ENCODE data around the gene ZRANB3. TPM values are rescaled to one million over a fixed set of nuclear protein-coding genes. Genes with fewer than 3 reads are reported as not detected.
A peak's percentile ranks its signal among the peaks of the same experiment; 100 is the strongest.

The ZRANB3 gene
- total RNA-seq, 2 experiments from 2014 or later, result 11.8 to 12.7 TPM

DNA sequence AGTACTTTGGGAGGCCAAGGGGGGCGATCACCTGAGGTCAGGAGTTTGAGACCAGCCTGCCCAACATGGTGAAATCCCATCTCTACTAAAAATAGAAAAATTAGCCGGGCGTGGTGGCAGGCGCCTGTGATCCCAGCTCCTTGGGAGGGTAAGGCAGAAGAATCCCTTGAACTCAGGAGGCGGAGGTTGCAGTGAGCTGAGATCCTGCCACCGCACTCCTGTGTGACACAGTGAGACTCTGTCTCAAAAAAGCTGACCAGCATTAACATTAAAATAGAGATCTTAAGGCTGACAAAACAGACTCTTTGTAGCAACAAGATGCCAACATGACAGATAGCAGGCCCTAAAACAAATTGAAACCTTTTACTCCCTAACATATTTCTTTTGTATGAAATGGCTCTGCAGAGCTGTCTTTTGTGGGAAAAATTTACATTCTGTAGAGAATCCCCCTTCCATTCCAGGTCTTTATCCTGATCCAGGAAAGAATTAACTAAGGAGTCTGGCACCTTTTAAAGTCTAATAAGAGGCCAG is 265.0 kb downstream of the ZRANB3 start:
- ChIA-PET CTCF (interaction anchor here (0.9 to 3.3 kb wide), 2 partner anchors 262 to 444 kb away, joined by 3 to 8 read pairs; no protein-coding TSS in a partner anchor), POLR2A (no interaction called here)
- no peak overlapping the region for H3K27ac Mint-ChIP-seq
- H3K4me1 Mint-ChIP-seq (ENCODE audit: low read depth), result no peaks in the 10 kb centered on the region
- no peak for DNase-seq
- H3K36me3 Mint-ChIP-seq (ENCODE audit: low read depth), result no peaks in the 10 kb centered on the region
- no peak for ATAC-seq
- H3K4me3 Mint-ChIP-seq, result no peak overlapping the region
- no peaks in the 10 kb centered on the region for H3K27me3 Mint-ChIP-seq (ENCODE audit: low read depth)
- no peaks in the 10 kb centered on the region for H3K9me3 Mint-ChIP-seq (ENCODE audit: insufficient read depth)

DNA sequence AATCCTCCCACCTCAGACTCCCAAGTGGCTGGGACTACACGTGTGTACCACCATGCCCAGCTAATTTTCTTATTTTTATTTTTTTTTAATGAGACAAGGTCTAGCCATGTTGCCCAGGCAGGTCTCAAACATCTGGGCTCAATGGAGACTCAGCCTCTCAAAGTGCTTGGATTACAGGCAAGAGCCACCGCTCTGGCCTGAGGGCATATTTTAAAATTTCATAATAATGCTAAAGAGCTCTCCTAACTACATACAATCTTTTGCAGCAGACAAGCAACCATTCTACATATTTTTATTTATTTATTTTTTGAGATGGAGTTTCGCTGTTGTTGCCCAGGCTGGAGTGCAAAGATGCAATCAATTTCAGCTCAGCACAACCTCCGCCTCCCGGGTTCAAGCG is 271.9 kb downstream of the ZRANB3 start:
- H3K4me3 Mint-ChIP-seq, result no peak overlapping the region
- no peak overlapping the region for H3K27ac Mint-ChIP-seq
- DNase-seq, result no peak
- ChIA-PET POLR2A (interaction anchor here (0.6 kb wide), 1 partner anchor 616 kb away, joined by 4 read pairs; no protein-coding TSS in a partner anchor), CTCF (interaction anchor here (1.3 to 1.5 kb wide), 2 partner anchors 253 to 255 kb away, joined by 4 to 6 read pairs; no protein-coding TSS in a partner anchor)
- H3K36me3 Mint-ChIP-seq (ENCODE audit: low read depth), result no peaks in the 10 kb centered on the region
- no peak for ATAC-seq
- no peaks in the 10 kb centered on the region for H3K4me1 Mint-ChIP-seq (ENCODE audit: low read depth)
- peaks cover 3% of the 10 kb centered on the region for H3K9me3 Mint-ChIP-seq (ENCODE audit: insufficient read depth)
- H3K27me3 Mint-ChIP-seq (ENCODE audit: low read depth), result no peaks in the 10 kb centered on the region

GRCh38 chr2:135258193-135258592 is 272.8 kb downstream of the ZRANB3 start:
- ATAC-seq (no peak), DNase-seq (no peak)
- Mint-ChIP-seq H3K4me3 (no peak overlapping the region), H3K27me3 (ENCODE audit: low read depth) (no peaks in the 10 kb centered on the region), H3K4me1 (ENCODE audit: low read depth) (no peaks in the 10 kb centered on the region), H3K27ac (no peak overlapping the region), H3K9me3 (ENCODE audit: insufficient read depth) (peaks cover 3% of the 10 kb centered on the region), H3K36me3 (ENCODE audit: low read depth) (no peaks in the 10 kb centered on the region)
- CTCF ChIA-PET, result interaction anchor here (0.6 to 1.5 kb wide), 4 partner anchors 252 to 697 kb away, joined by 3 to 6 read pairs (median 4); no protein-coding TSS in a partner anchor
- POLR2A ChIA-PET, result no interaction called here

DNA sequence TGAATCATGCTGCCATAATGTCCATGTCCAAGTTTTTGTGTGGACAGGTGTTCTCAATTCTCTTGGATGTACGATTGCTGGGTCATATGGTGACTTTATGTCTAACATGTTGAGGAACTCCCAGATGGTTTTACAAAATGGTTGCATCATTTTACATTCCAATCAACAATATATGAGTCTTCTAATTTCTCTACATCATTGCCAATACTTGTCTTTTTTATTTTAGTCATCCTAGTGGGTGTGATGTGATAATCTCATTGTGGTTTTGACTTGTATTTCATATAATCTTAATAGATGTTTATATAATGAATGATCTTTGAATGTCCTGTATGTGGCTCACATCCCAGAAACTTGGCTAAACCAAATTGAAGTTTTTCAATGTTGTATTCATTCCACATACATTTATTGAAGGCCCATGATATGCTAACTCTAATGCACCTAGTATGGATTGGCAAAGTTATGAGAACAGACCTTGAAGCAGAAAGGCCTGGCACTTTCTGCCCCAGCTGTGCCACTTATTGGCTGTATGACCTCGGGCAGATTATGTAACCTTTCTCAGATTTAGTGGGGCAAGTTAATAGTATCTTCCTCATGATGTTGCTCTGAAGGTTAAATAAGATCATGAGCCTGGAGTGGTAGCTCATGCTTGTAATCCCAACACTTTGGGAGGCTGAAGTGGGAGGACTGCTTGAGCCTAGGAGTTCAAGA is 273.5 kb downstream of the ZRANB3 start:
- Mint-ChIP-seq H3K27me3 (ENCODE audit: low read depth) (no peaks in the 10 kb centered on the region), H3K9me3 (ENCODE audit: insufficient read depth) (peaks cover 3% of the 10 kb centered on the region), H3K4me3 (no peak overlapping the region), H3K36me3 (ENCODE audit: low read depth) (no peaks in the 10 kb centered on the region), H3K27ac (no peak overlapping the region), H3K4me1 (ENCODE audit: low read depth) (no peaks in the 10 kb centered on the region)
- no peak for ATAC-seq
- no peak for DNase-seq
- CTCF ChIA-PET, result interaction anchor here (0.6 to 1.5 kb wide), 5 partner anchors 14 to 698 kb away, joined by 3 to 6 read pairs (median 3); no protein-coding TSS in a partner anchor
- POLR2A ChIA-PET, result no interaction called here

GRCh38 chr2:135256531-135257260 is 274.3 kb downstream of the ZRANB3 start:
- Mint-ChIP-seq H3K4me3 (no peak overlapping the region), H3K27me3 (ENCODE audit: low read depth) (no peaks in the 10 kb centered on the region), H3K36me3 (ENCODE audit: low read depth) (no peaks in the 10 kb centered on the region), H3K4me1 (ENCODE audit: low read depth) (no peaks in the 10 kb centered on the region), H3K27ac (no peak overlapping the region), H3K9me3 (ENCODE audit: insufficient read depth) (peaks cover 3% of the 10 kb centered on the region)
- ATAC-seq (no peak), DNase-seq (no peak)
- ChIA-PET POLR2A (no interaction called here), CTCF (no interaction called here)

- no peaks in the 10 kb centered on the region for H3K4me1 Mint-ChIP-seq (ENCODE audit: low read depth)
- H3K27ac Mint-ChIP-seq, result no peak overlapping the region
- no peak overlapping the region for H3K4me3 Mint-ChIP-seq
- ChIA-PET POLR2A (no interaction called here), CTCF (no interaction called here)
- peaks cover 10% of the 10 kb centered on the region for H3K36me3 Mint-ChIP-seq (ENCODE audit: low read depth)
- DNase-seq (no peak), ATAC-seq (no peak)
- H3K9me3 Mint-ChIP-seq (ENCODE audit: insufficient read depth), result peaks cover 3% of the 10 kb centered on the region
- H3K27me3 Mint-ChIP-seq (ENCODE audit: low read depth), result no peaks in the 10 kb centered on the region
These were observed 275.8 kb downstream of the ZRANB3 start for GRCh38 chr2:135255208-135255607.

DNA sequence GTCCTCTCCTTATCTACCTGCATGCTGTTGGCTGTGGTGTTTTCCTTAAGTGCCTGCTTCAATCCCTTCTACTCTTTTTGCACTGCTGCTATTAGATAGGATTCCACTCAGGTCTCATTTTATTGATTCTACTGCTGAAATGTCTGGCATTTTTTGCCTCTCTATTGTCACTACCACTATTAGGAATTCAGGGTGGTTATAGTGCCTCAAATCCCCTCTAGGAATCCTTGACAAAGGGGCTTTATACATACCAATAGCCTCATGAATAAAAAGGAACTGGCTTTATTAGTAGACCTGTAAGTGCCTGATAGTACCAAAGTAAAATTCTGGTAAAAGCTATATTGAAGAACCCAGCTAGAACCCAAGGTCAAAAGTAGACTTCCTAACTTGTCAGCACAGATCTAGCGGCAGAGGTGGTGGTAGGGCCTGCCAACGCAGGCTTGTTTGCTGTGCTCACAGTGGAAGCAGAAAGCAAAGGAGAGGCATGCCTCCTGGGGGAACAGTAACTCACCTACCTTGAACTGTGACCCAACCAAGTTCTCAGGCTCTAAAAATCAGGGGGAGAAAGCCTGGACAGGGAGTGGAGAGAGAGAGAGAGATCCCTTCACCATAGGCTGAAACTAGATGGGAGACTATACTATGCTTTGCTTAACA is 278.1 kb downstream of the ZRANB3 start:
- Mint-ChIP-seq H3K27ac (no peak overlapping the region), H3K4me3 (no peak overlapping the region), H3K9me3 (ENCODE audit: insufficient read depth) (peaks cover 14% of the 10 kb centered on the region), H3K27me3 (ENCODE audit: low read depth) (no peaks in the 10 kb centered on the region), H3K4me1 (ENCODE audit: low read depth) (no peaks in the 10 kb centered on the region), H3K36me3 (ENCODE audit: low read depth) (peaks cover 18% of the 10 kb centered on the region)
- CTCF ChIA-PET, result no interaction called here
- no peak for DNase-seq
- no peak for ATAC-seq
- POLR2A ChIA-PET, result no interaction called here

DNA sequence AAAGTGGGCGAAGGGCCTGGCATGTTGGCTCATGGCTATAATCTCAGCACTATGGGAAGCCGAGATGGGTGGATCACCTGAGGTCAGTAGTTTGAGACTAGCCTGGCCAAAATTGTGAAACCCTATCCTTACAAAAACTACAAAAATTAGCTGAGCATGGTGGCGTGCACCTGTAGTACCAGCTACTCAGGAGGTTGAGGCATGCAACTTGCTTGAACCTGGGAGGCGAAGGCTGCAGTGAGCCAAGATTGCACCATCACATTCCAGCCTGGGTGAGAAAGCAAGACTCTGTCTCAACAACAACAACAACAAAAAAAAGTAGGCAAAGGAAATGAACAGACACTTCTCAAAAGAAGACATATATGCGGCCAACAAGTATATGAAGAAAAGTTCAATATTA is 282.4 kb downstream of the ZRANB3 start:
- ATAC-seq, result no peak
- POLR2A ChIA-PET, result no interaction called here
- H3K9me3 Mint-ChIP-seq (ENCODE audit: insufficient read depth), result peaks cover 11% of the 10 kb centered on the region

DNA sequence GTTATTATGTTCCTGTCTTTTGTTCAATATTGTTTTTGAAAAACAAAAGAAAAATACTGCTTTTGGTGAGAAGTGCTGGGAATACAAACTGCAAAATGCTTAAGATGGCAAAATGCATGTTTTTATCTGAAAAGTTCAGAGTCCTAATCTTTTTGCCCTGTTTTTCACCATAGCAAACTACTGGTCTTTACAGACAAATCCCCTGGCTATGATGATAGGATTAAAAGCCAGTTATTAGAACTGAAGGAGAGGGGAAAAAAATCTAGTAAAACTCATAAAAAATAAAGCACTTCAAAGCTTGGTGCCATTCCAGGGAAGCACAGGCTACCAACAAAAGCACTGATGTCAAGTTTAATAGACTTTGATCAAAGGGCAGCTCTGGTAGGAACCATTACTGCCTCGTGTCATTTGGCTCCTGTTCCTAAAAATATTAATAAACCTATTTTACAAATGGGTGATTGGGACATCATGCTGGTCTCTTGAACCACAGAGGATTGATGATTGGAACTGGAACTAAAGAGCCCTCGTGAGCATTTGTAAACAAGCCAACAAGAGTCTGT is 284.2 kb downstream of the ZRANB3 start:
- Mint-ChIP-seq H3K4me1 (ENCODE audit: low read depth) (peaks cover 26% of the 10 kb centered on the region), H3K4me3 (no peak overlapping the region), H3K27me3 (ENCODE audit: low read depth) (no peaks in the 10 kb centered on the region), H3K27ac (no peak overlapping the region), H3K36me3 (ENCODE audit: low read depth) (peaks cover 18% of the 10 kb centered on the region), H3K9me3 (ENCODE audit: insufficient read depth) (peaks cover 11% of the 10 kb centered on the region)
- CTCF ChIA-PET, result no interaction called here
- ATAC-seq, result no peak
- DNase-seq, result no peak
- POLR2A ChIA-PET, result no interaction called here

More for the DNA sequence above, 282.4 kb downstream of the ZRANB3 start:
- CTCF ChIA-PET, result no interaction called here
- H3K27me3 Mint-ChIP-seq (ENCODE audit: low read depth), result no peaks in the 10 kb centered on the region
- H3K4me1 Mint-ChIP-seq (ENCODE audit: low read depth), result peaks cover 21% of the 10 kb centered on the region
- DNase-seq, result no peak
- no peak overlapping the region for H3K4me3 Mint-ChIP-seq
- H3K27ac Mint-ChIP-seq, result no peak overlapping the region
- peaks cover 18% of the 10 kb centered on the region for H3K36me3 Mint-ChIP-seq (ENCODE audit: low read depth)

- peaks cover 9% of the 10 kb centered on the region for H3K9me3 Mint-ChIP-seq (ENCODE audit: insufficient read depth)
- peaks cover 26% of the 10 kb centered on the region for H3K4me1 Mint-ChIP-seq (ENCODE audit: low read depth)
- ChIA-PET CTCF (interaction anchor here (1.1 kb wide), 1 partner anchor 192 kb away, joined by 3 read pairs; no protein-coding TSS in a partner anchor), POLR2A (interaction anchor here (0.8 to 1.0 kb wide), 2 partner anchors 78 to 194 kb away, joined by 3 read pairs; partner anchors contain the start of gene RAB3GAP1)
- H3K4me3 Mint-ChIP-seq, result no peak overlapping the region
- peak; percentile 94 for ATAC-seq
- H3K27me3 Mint-ChIP-seq (ENCODE audit: low read depth), result no peaks in the 10 kb centered on the region
- DNase-seq, result peak; percentile 56
- H3K36me3 Mint-ChIP-seq (ENCODE audit: low read depth), result peaks cover 7% of the 10 kb centered on the region
- H3K27ac Mint-ChIP-seq, result peak overlapping the region; percentile 75
These were observed 285.9 kb downstream of the ZRANB3 start for GRCh38 chr2:135245071-135245470.

DNA sequence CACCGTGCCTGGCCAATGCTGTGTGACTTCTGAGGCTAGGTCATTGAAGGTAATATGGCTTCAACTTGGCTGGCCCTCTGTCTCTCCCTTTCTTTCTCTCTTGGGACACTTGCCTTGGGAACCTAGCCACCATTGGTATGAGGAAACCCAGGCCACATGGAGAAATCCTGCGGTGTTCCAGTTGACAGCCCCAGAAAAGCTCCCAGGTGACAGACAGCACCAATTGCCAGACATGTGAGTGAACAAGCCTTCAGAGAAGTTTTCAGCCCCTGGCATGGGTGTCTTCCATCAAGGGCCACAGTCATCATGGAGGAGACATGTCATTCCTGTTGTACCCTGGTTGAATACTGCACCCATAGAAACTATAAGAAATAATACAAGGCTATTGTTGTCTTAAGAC is 292.4 kb downstream of the ZRANB3 start:
- POLR2A ChIA-PET, result no interaction called here
- H3K36me3 Mint-ChIP-seq (ENCODE audit: low read depth), result no peaks in the 10 kb centered on the region

More for the DNA sequence above, 292.4 kb downstream of the ZRANB3 start:
- Mint-ChIP-seq H3K9me3 (ENCODE audit: insufficient read depth) (no peaks in the 10 kb centered on the region), H3K27me3 (ENCODE audit: low read depth) (no peaks in the 10 kb centered on the region), H3K4me1 (ENCODE audit: low read depth) (peaks cover 5% of the 10 kb centered on the region), H3K4me3 (no peak overlapping the region), H3K27ac (no peak overlapping the region)
- ATAC-seq (no peak), DNase-seq (no peak)
- CTCF ChIA-PET, result no interaction called here

All from activated CD8-positive, alpha-beta T cell treated with anti-CD3 and anti-CD28 coated beads, Interleukin-2, amount 10 ng/mL, durations not matched to agents 7 days and 5 days (primary cell).